GM12878 (cell line): ENCODE measurements around the gene ACACA.

ENCODE experiments used
- ASH2L ChIP-seq: fragments of 300-600, 200-600 bp; sonication (generic); IDR thresholded peaks from 2 replicates; pipeline ENCODE4 v1.6.1; 2017; ENCODE audit warnings: low read depth, mild to moderate bottlenecking, borderline replicate concordance
- CHD4 ChIP-seq: fragments of 200-600 bp; sonication (generic); IDR thresholded peaks from 2 replicates; pipeline ENCODE4 v1.6.1; 2016; ENCODE audit warnings: mild to moderate bottlenecking
- ESRRA ChIP-seq: IDR thresholded peaks from 2 replicates; pipeline ENCODE4 v1.6.1; 2012; ENCODE audit warnings: mild to moderate bottlenecking, low read length, improper control_type of control experiment
- EZH2 ChIP-seq: IDR thresholded peaks from 2 replicates; pipeline ENCODE4 v1.6.1; 2012; ENCODE audit warnings: low read depth, mild to moderate bottlenecking, control low read depth, inconsistent platforms, low read length, borderline replicate concordance; ENCODE audit not compliant: control insufficient read depth
- FOS ChIP-seq: IDR thresholded peaks from 3 replicates; pipeline ENCODE4 v1.6.1; 2011; ENCODE audit warnings: borderline replicate concordance; ENCODE audit not compliant: insufficient read length; ENCODE audit errors: extremely low read depth
- HDAC2 ChIP-seq: fragments of 200-600 bp; sonication (generic); IDR thresholded peaks from 2 replicates; pipeline ENCODE4 v1.6.1; 2017
- IKZF1 ChIP-seq: fragments of 450-650 bp; conservative IDR thresholded peaks from 2 replicates; pipeline ENCODE4 v1.6.1; 2017; ENCODE audit warnings: antibody characterized with exemption, mild to moderate bottlenecking
- NR2C1 ChIP-seq: fragments of 450-650 bp; IDR thresholded peaks from 2 replicates; pipeline ENCODE4 v1.6.1; 2017; ENCODE audit warnings: antibody characterized with exemption, mild to moderate bottlenecking, moderate library complexity
- POLR2A ChIP-seq: IDR thresholded peaks from 2 replicates; pipeline ENCODE4 v1.6.1; 2011; ENCODE audit warnings: low read depth, mild to moderate bottlenecking, low read length
- RAD51 ChIP-seq: fragments of 450-650 bp; IDR thresholded peaks from 2 replicates; pipeline ENCODE4 v1.6.1; 2016; ENCODE audit warnings: moderate library complexity, mild to moderate bottlenecking, inconsistent platforms
- SIX5 ChIP-seq: IDR thresholded peaks from 2 replicates; pipeline ENCODE4 v1.6.1; 2011; ENCODE audit warnings: mild to moderate bottlenecking, low read depth, low read length, moderate library complexity; ENCODE audit not compliant: severe bottlenecking
- TF ChIP-seq, protein P1 (sequence below): IDR thresholded peaks from 2 replicates; pipeline ENCODE4 v1.6.1; 2011; ENCODE audit warnings: low read depth, mild to moderate bottlenecking, low read length, moderate library complexity, borderline replicate concordance; ENCODE audit errors: extremely low read depth
- TF ChIP-seq, protein P2 (sequence below), 3 experiments: IDR thresholded peaks in 2 of 3; conservative IDR thresholded peaks in 1 of 3; 2 replicates each; pipeline ENCODE4 v1.5.1; 2011; ENCODE audit warnings: low read depth in 3 of 3, low read length in 3 of 3, mild to moderate bottlenecking in 3 of 3, control low read depth in 2 of 3, moderate library complexity in 2 of 3, inconsistent platforms in 1 of 3, mixed read lengths in 1 of 3; ENCODE audit not compliant: control insufficient read depth in 2 of 3, insufficient read depth in 1 of 3; ENCODE audit errors: extremely low read depth in 1 of 3

DNA sequence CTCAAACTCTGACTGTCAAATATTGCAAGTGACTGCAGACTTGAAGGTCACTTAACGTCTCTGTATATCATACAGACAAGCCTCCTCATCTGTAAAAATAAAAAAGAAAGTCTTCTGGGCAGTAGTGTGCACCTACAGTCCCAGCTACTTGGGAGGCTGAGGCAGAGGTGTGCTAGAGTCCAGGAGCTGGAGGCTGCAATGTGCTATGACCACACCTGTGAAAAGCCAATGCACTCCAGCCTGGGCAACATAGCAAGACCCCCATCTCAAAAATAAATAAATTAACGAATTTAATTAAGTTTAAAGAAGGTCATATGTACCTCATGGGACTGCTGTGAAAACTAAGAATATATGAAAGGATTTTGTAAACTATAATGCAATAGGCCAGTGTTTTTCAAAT, 65.8 kb downstream of the ACACA start:
- TF ChIP-seq FOS, result no peak
- TF ChIP-seq HDAC2, result no peak
- TF ChIP-seq CHD4, result no peak
- TF ChIP-seq SIX5, result no peak
- no peak for TF ChIP-seq ESRRA
- TF ChIP-seq, protein P1, sequence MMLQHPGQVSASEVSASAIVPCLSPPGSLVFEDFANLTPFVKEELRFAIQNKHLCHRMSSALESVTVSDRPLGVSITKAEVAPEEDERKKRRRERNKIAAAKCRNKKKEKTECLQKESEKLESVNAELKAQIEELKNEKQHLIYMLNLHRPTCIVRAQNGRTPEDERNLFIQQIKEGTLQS, result no peak
- TF ChIP-seq EZH2, result no peak
- TF ChIP-seq IKZF1, result no peak
- TF ChIP-seq, protein P2, sequence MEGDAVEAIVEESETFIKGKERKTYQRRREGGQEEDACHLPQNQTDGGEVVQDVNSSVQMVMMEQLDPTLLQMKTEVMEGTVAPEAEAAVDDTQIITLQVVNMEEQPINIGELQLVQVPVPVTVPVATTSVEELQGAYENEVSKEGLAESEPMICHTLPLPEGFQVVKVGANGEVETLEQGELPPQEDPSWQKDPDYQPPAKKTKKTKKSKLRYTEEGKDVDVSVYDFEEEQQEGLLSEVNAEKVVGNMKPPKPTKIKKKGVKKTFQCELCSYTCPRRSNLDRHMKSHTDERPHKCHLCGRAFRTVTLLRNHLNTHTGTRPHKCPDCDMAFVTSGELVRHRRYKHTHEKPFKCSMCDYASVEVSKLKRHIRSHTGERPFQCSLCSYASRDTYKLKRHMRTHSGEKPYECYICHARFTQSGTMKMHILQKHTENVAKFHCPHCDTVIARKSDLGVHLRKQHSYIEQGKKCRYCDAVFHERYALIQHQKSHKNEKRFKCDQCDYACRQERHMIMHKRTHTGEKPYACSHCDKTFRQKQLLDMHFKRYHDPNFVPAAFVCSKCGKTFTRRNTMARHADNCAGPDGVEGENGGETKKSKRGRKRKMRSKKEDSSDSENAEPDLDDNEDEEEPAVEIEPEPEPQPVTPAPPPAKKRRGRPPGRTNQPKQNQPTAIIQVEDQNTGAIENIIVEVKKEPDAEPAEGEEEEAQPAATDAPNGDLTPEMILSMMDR (IDR thresholded peaks at IDR 0.05 in 2 of 3, conservative IDR thresholded peaks at IDR 0.05 in 1 of 3; ENCODE audit: control insufficient read depth in 2 of 3, extremely low read depth in 1 of 3, insufficient read depth in 1 of 3, low read depth in 3 of 3, low read length in 3 of 3), result no peak
- TF ChIP-seq NR2C1, result no peak
- TF ChIP-seq RAD51, result no peak
- TF ChIP-seq POLR2A, result no peak
- TF ChIP-seq ASH2L, result no peak
